Prostate gland (tissue), 2 donors: Measurements from ENCODE around the gene ADPRHL1. TPM values are rescaled to one million over a fixed set of nuclear protein-coding genes. Genes with fewer than 3 reads are reported as not detected.

Experiments used
- DNase-seq: peaks from one replicate; pipeline ENCODE4 v3.0.0-alpha.2; 2019; ENCODE audit warnings: low spot score
- H3K27ac ChIP-seq, 2 donors: fragments of 200-600 bp; sonication (generic); 2 replicates each; pipeline ENCODE4 v1.5.1; 2017 to 2019
- H3K27me3 ChIP-seq: fragments of 200-600 bp; sonication (generic); replicated peaks from 2 replicates; pipeline ENCODE4 v1.5.1; 2019; ENCODE audit not compliant: insufficient read depth
- H3K36me3 ChIP-seq, 2 donors: fragments of 200-600 bp; sonication (generic); 1 replicate in 1 of 2; 2 replicates in 1 of 2; pipeline versions ENCODE4 v1.5.1 to v1.8.1; 2017 to 2019
- H3K4me1 ChIP-seq: fragments of 200-600 bp; sonication (generic); replicated peaks from 2 replicates; pipeline ENCODE4 v1.5.1; 2019
- H3K4me3 ChIP-seq, 2 donors: fragments of 200-600 bp; sonication (generic); 2 replicates each; pipeline ENCODE4 v1.5.1; 2017 to 2019
- H3K9me3 ChIP-seq: fragments of 200-600 bp; sonication (generic); 2 replicates; pipeline ENCODE4 v1.5.1; 2017
- POLR2A ChIP-seq: fragments of 450-650 bp; IDR thresholded peaks from one replicate; pipeline ENCODE4 v1.6.1; 2016; ENCODE audit warnings: antibody characterized with exemption, mild to moderate bottlenecking
- POLR2AphosphoS5 ChIP-seq: sonication (generic); formaldehyde crosslinking; IDR thresholded peaks from one replicate; pipeline ENCODE4 v1.6.1; 2017; ENCODE audit warnings: antibody characterized with exemption
- WGBS: methylation state at CpG from one replicate; pipeline ENCODE4 v1.1.5; 2018; 5-methylcytosine and 5-hydroxymethylcytosine counted together
- intact Hi-C: fragments of 100-400 bp; cut with DNase I; formaldehyde crosslinking; loops from one replicate; pipeline ENCODE4 v1.14.2; 2022
- total RNA-seq, 2 donors: library from RNA; depleted of rRNA; stranded (reverse); fragments of >200 nt; gene quantifications; one replicate each; pipeline ENCODE4 v1.1.0, GENCODE V29; 2016
- TF ChIP-seq, protein P1 (sequence below), 4 experiments: fragments of 200-600 bp in 2 of 4; fragments of 450-650 bp in 2 of 4; sonication (generic) in 2 of 4; IDR thresholded peaks; 1 replicate in 3 of 4; 2 replicates in 1 of 4; pipeline ENCODE4 v1.5.1; 2016 to 2019; ENCODE audit warnings: antibody characterized with exemption in 4 of 4, mild to moderate bottlenecking in 2 of 4, moderate library complexity in 2 of 4

The ADPRHL1 gene
- total RNA-seq: 1 to 10 TPM; 3.7 to 3.9 TPM

DNA sequence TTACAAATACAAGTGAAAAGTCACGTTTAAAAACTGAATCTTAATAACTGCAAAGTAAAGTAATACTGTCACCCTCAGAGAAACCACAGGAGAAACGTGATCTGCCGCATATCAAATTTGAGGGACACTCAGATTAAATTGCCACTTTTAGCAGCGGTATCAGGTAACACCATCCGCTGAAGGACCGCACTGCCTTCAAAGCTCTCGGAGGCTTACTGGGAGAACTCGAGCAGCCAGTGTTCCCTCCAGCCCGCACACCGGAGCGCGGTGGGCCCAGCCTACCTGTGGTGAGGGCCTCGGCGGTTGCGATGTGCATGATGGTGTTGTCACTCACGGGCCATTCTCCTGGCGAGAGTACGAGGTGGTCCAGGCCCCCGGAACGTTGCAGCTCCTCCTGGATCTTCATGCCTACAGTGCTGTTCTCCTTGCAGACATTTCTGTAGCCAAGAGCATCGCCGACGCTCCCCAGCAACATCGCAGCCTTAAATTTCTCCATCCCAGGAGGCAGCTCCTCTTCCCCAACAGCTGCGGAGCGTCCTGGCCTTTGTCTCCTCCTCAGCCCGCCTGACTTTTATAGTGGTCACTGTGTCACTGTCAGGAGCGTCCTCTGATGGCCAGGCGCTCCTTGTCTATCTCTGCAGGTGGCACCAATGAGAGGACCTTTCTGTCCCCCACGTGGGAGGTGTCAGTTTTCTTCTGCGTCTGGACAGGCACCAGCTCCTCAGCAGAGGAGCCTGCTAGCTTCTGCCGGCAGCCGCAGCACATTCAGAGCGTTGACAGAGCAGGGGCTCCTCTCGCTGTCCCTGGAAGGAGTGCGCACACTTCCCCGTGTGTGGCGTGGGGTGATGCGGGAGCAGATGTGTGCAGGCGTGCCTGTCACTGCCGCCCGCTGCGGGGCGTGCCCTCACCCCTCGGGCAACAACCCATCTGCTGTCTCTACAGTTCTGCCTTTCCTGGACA lies at the start of gene ADPRHL1:
ADPRHL1 (minus strand) TSS at position 547 of the 960 bp plus-strand sequence; CDS start at position 496, 51 bp downstream.
- H3K4me1 ChIP-seq: no peaks in the 10 kb centered on the region
- no peak for DNase-seq
- TF ChIP-seq, protein P1, sequence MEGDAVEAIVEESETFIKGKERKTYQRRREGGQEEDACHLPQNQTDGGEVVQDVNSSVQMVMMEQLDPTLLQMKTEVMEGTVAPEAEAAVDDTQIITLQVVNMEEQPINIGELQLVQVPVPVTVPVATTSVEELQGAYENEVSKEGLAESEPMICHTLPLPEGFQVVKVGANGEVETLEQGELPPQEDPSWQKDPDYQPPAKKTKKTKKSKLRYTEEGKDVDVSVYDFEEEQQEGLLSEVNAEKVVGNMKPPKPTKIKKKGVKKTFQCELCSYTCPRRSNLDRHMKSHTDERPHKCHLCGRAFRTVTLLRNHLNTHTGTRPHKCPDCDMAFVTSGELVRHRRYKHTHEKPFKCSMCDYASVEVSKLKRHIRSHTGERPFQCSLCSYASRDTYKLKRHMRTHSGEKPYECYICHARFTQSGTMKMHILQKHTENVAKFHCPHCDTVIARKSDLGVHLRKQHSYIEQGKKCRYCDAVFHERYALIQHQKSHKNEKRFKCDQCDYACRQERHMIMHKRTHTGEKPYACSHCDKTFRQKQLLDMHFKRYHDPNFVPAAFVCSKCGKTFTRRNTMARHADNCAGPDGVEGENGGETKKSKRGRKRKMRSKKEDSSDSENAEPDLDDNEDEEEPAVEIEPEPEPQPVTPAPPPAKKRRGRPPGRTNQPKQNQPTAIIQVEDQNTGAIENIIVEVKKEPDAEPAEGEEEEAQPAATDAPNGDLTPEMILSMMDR (IDR thresholded peaks at IDR 0.05): no peak
- no peak for TF ChIP-seq POLR2AphosphoS5
- no peak for TF ChIP-seq POLR2A
- H3K27ac ChIP-seq: no peak within 1 kb of the TSS
- no peaks in the 10 kb centered on the region for H3K27me3 ChIP-seq
- H3K4me3 ChIP-seq: no peak within 1 kb of the TSS
- H3K36me3 ChIP-seq: no peaks in the 10 kb centered on the region
- no peaks in the 10 kb centered on the region for H3K9me3 ChIP-seq
- intact Hi-C loops: loop anchor here (5.0 kb wide), 1 partner anchor 61 kb away; no protein-coding TSS in a partner anchor
- 60% methylated on average over 45 of the region's 45 CpGs for WGBS

DNA sequence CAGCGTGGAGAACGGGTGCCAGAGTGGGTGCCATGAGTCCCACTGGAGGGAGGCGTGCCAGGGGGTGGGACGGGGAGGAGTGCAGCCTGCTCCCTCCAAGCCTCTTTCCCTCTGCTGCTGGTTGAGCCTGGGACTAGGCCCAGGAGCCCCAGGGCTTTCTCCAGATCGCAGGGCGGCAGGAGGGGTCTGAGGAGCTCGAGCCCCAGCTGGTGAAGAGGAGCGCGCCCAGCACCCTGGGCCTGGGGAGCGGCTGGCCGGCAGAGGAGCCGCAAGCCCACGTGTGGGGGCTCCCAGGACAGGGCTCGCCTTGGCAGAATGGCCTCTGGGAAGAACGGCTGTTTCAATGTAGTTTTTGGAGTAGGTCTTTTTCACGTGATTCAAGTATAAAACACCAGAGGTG lies 49.4 kb upstream of the ADPRHL1 start:
- TF ChIP-seq, protein P1 (IDR thresholded peaks at IDR 0.05): no peak
- TF ChIP-seq POLR2AphosphoS5 (no peak), POLR2A (no peak)
- H3K27me3 ChIP-seq: no peaks in the 10 kb centered on the region
- no peaks in the 10 kb centered on the region for H3K4me1 ChIP-seq
- H3K4me3 ChIP-seq: no peak overlapping the region
- H3K36me3 ChIP-seq: no peaks in the 10 kb centered on the region
- no peak overlapping the region for H3K27ac ChIP-seq
- H3K9me3 ChIP-seq: no peaks in the 10 kb centered on the region
- intact Hi-C loops: no loop called here
- no peak for DNase-seq
- WGBS: 90% methylated on average over 16 of the region's 16 CpGs

DNA sequence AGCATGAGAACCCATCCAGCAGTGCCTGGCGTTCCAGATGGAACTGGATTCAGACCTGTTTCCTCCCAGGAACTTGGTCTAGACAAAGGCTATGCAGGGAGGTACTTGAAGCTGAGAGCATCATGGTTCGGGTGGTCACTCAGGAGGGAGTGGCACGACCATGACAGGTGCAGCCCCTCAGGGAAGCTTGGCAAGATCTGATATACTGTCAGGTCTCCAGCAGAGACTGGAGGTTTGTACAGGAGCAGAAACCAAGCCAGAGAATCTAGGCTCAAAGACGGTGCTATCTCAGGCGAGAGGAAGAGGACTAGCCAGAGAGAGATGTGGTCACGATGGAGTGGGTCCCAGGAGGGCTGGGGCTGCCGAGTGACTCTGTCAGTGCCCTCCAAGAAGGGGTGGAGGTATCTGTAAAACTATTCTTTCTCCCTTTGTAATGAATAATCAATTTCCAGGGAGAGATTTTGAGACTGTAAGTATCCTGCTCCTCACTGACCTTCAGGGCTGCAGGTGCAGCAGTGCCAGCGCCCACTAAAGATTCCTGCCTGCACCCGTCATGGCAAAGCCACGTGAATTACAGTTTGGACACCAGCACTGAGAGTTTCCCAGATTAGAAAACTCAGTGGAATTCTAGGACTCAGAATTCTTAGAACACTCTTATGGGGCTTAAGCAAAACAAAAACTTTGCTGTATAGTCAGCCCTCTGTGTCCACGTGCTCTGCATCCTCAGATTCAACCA lies 47.4 kb upstream of the ADPRHL1 start:
- intact Hi-C loops: no loop called here
- 77% methylated on average over 11 of the region's 11 CpGs for WGBS
- H3K36me3 ChIP-seq: no peaks in the 10 kb centered on the region

DNA sequence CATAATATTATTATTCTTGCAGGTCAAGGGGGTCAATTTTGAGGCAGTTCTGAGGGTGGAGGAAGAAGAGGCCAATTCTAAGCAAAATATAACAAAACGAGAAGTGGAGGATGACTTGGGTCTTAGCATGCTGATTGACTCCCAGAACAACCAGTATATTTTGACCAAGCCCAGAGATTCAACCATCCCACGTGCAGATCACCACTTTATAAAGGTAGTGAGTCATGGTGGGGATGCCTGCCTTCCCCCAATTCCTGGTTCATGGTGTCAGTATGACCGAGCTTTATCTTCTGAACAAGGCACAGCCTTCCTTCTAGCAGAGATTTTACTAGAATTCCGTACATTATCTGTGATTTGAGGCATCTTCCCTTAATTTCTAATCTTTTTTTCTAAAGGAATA lies 46.6 kb upstream of the ADPRHL1 start:
- Histone ChIP-seq H3K27ac (no peak overlapping the region), H3K36me3 (no peaks in the 10 kb centered on the region), H3K4me3 (no peak overlapping the region), H3K9me3 (no peaks in the 10 kb centered on the region), H3K27me3 (no peaks in the 10 kb centered on the region), H3K4me1 (peaks cover 6% of the 10 kb centered on the region)
- no peak for DNase-seq
- TF ChIP-seq, protein P1 (IDR thresholded peaks at IDR 0.05): no peak
- no peak for TF ChIP-seq POLR2AphosphoS5
- no peak for TF ChIP-seq POLR2A
- 87% methylated on average over 4 of the region's 4 CpGs for WGBS
- intact Hi-C loops: loop anchor here (10.0 kb wide), 1 partner anchor 345 kb away; the partner anchor contains the start of gene PROZ

More for the DNA sequence above, 47.4 kb upstream of the ADPRHL1 start:
- no peak overlapping the region for H3K4me3 ChIP-seq
- TF ChIP-seq, protein P1 (IDR thresholded peaks at IDR 0.05): no peak
- no peak for TF ChIP-seq POLR2A
- no peak for TF ChIP-seq POLR2AphosphoS5
- DNase-seq: no peak
- no peaks in the 10 kb centered on the region for H3K9me3 ChIP-seq
- H3K27me3 ChIP-seq: no peaks in the 10 kb centered on the region
- peaks cover 6% of the 10 kb centered on the region for H3K4me1 ChIP-seq
- no peak overlapping the region for H3K27ac ChIP-seq
